IMR-90 (cell line): ENCODE data around the gene SEMA4B. TPM values are rescaled to one million over a fixed set of nuclear protein-coding genes. Genes with fewer than 3 reads are reported as not detected.

Source experiments
- ATAC-seq: fragments of 200-7000 bp; cut with Tn5 transposase; 2 replicates; pipeline ENCODE4 v1.9.1; 2020; ENCODE audit warnings: low read depth, mild to moderate bottlenecking, moderate library complexity
- BruUV-seq: library from RNA; stranded (reverse); fragments of 400-500 nt; replicated peaks from 2 replicates; lab custom pipeline; 2021; lab: Mats Ljungman, UMichigan
- CTCF ChIA-PET: fragments of 300-600 bp; formaldehyde crosslinking; extraction: SDS; loops from one replicate; lab custom pipeline; 2021; ENCODE audit warnings: antibody characterized with exemption; lab: Yijun Ruan, JAX
- POLR2A ChIA-PET: fragments of 300-600 bp; sonication (Branson Sonifier 250); formaldehyde crosslinking; loops from one replicate; lab custom pipeline; 2022; ENCODE audit warnings: antibody characterized with exemption; ENCODE audit not compliant: unreplicated experiment; lab: Charles Lee
- DNase-seq: peaks from one replicate; pipeline ENCODE4 v3.0.0; 2013
- H2AFZ ChIP-seq: replicated peaks from 2 replicates; pipeline ENCODE3; 2013; ENCODE audit warnings: low read length, mild to moderate bottlenecking; ENCODE audit not compliant: poor library complexity
- H2AK5ac ChIP-seq: 2 replicates; pipeline ENCODE4 v1.6.1; 2013; ENCODE audit warnings: low read depth, low read length, inconsistent platforms
- H2AK9ac ChIP-seq: replicated peaks from 2 replicates; pipeline ENCODE3; 2013; ENCODE audit warnings: mild to moderate bottlenecking, low read depth, low read length, moderate library complexity; ENCODE audit not compliant: poor library complexity
- H2BK120ac ChIP-seq: 2 replicates; pipeline ENCODE4 v1.6.1; 2013; ENCODE audit warnings: low read depth, low read length, inconsistent platforms
- H2BK15ac ChIP-seq: 3 replicates; pipeline ENCODE4 v1.6.1; 2013; ENCODE audit warnings: low read depth, low read length, inconsistent platforms
- H2BK20ac ChIP-seq: 2 replicates; pipeline ENCODE4 v1.6.1; 2013; ENCODE audit warnings: low read depth, mild to moderate bottlenecking, inconsistent platforms, low read length, moderate library complexity
- H2BK5ac ChIP-seq: 2 replicates; pipeline ENCODE4 v1.6.1; 2013; ENCODE audit warnings: mild to moderate bottlenecking, low read depth, low read length, inconsistent platforms; ENCODE audit not compliant: poor library complexity, severe bottlenecking
- H3K14ac ChIP-seq: replicated peaks from 2 replicates; pipeline ENCODE4 v1.6.1; 2013; ENCODE audit warnings: low read depth, low read length, inconsistent platforms
- H3K18ac ChIP-seq: 2 replicates; pipeline ENCODE4 v1.6.1; 2013; ENCODE audit warnings: low read depth, low read length, control low read depth
- H3K23ac ChIP-seq: 2 replicates; pipeline ENCODE4 v1.6.1; 2013; ENCODE audit warnings: low read depth, low read length, inconsistent platforms
- H3K27ac ChIP-seq: 2 replicates; pipeline ENCODE4 v1.5.1; 2013; ENCODE audit warnings: mild to moderate bottlenecking, control low read depth, low read length; ENCODE audit not compliant: insufficient read depth
- H3K27me3 ChIP-seq: 2 replicates; pipeline ENCODE4 v1.6.1; 2013; ENCODE audit warnings: low read length; ENCODE audit not compliant: control insufficient read depth, insufficient read depth
- H3K36me3 ChIP-seq: 2 replicates; pipeline ENCODE4 v1.6.1; 2013; ENCODE audit warnings: low read length, mixed read lengths; ENCODE audit not compliant: control insufficient read depth, insufficient read depth
- H3K4ac ChIP-seq: 2 replicates; pipeline ENCODE4 v1.6.1; 2013; ENCODE audit warnings: low read depth, low read length, inconsistent platforms
- H3K4me1 ChIP-seq: 2 replicates; pipeline ENCODE4 v1.6.1; 2013; ENCODE audit warnings: low read length, mixed read lengths; ENCODE audit not compliant: control insufficient read depth, insufficient read depth
- H3K4me2 ChIP-seq: 2 replicates; pipeline ENCODE4 v1.6.1; 2013; ENCODE audit warnings: low read depth, mild to moderate bottlenecking, control low read depth, low read length, moderate library complexity
- H3K4me3 ChIP-seq: 2 replicates; pipeline ENCODE4 v1.5.1; 2013; ENCODE audit warnings: low read depth, mild to moderate bottlenecking, control low read depth, low read length, moderate library complexity; ENCODE audit not compliant: insufficient read depth
- H3K56ac ChIP-seq: 2 replicates; pipeline ENCODE4 v1.6.1; 2013; ENCODE audit warnings: low read length, inconsistent platforms; ENCODE audit not compliant: insufficient read depth; ENCODE audit errors: extremely low read depth
- H3K79me1 ChIP-seq, 2 experiments: 2 replicates each; pipeline ENCODE4 v1.6.1; 2013; ENCODE audit warnings: low read length in 2 of 2, inconsistent platforms in 1 of 2, low read depth in 1 of 2
- H3K9ac ChIP-seq: 2 replicates; pipeline ENCODE4 v1.6.1; 2013; ENCODE audit warnings: low read depth, low read length, control low read depth
- H3K9me1 ChIP-seq: 2 replicates; pipeline ENCODE4 v1.6.1; 2013; ENCODE audit warnings: low read length, inconsistent platforms; ENCODE audit not compliant: insufficient read depth
- H3K9me3 ChIP-seq: 2 replicates; pipeline ENCODE4 v1.6.1; 2013; ENCODE audit warnings: low read length; ENCODE audit not compliant: control insufficient read depth, insufficient read depth
- H4K20me1 ChIP-seq: 2 replicates; pipeline ENCODE4 v1.6.1; 2013; ENCODE audit warnings: low read length, inconsistent platforms; ENCODE audit not compliant: insufficient read depth
- H4K5ac ChIP-seq: 2 replicates; pipeline ENCODE4 v1.6.1; 2013; ENCODE audit warnings: mild to moderate bottlenecking, low read depth, low read length, control low read depth
- H4K8ac ChIP-seq, 2 experiments: 2 replicates each; pipeline ENCODE4 v1.6.1; 2013; ENCODE audit warnings: low read depth in 2 of 2, low read length in 2 of 2, control low read depth in 1 of 2, inconsistent platforms in 1 of 2
- H4K91ac ChIP-seq: 2 replicates; pipeline ENCODE4 v1.6.1; 2013; ENCODE audit warnings: low read depth, low read length, inconsistent platforms; ENCODE audit not compliant: insufficient read depth
- BHLHE40 ChIP-seq: fragments of 150-350 bp; IDR thresholded peaks from 2 replicates; pipeline ENCODE4 v1.6.1; 2016; ENCODE audit warnings: mild to moderate bottlenecking, low read depth, low read length
- CEBPB ChIP-seq: IDR thresholded peaks from 2 replicates; pipeline ENCODE4 v1.6.1; 2012; ENCODE audit warnings: low read depth, low read length, improper control_type of control experiment
- CHD1 ChIP-seq: IDR thresholded peaks from 2 replicates; pipeline ENCODE4 v1.6.1; 2012; ENCODE audit warnings: low read depth, low read length, improper control_type of control experiment
- FOS ChIP-seq: fragments of 150-350 bp; IDR thresholded peaks from 2 replicates; pipeline ENCODE4 v1.6.1; 2016; ENCODE audit warnings: low read depth, low read length
- MAFK ChIP-seq: IDR thresholded peaks from 2 replicates; pipeline ENCODE4 v1.6.1; 2012; ENCODE audit warnings: low read depth, low read length, improper control_type of control experiment
- MAZ ChIP-seq: IDR thresholded peaks from 2 replicates; pipeline ENCODE4 v1.6.1; 2012; ENCODE audit warnings: low read depth, mild to moderate bottlenecking, low read length, improper control_type of control experiment, moderate library complexity, borderline replicate concordance
- MXI1 ChIP-seq: IDR thresholded peaks from 2 replicates; pipeline ENCODE4 v1.6.1; 2012; ENCODE audit warnings: low read depth, mild to moderate bottlenecking, low read length, moderate library complexity, borderline replicate concordance
- NFE2L2 ChIP-seq: fragments of 150-350 bp; IDR thresholded peaks from 2 replicates; pipeline ENCODE4 v1.6.1; 2016; ENCODE audit warnings: low read depth, mild to moderate bottlenecking, low read length
- POLR2A ChIP-seq: IDR thresholded peaks from 2 replicates; pipeline ENCODE4 v1.6.1; 2012; ENCODE audit warnings: mild to moderate bottlenecking, low read depth, low read length
- RAD21 ChIP-seq: IDR thresholded peaks from 2 replicates; pipeline ENCODE4 v1.6.1; 2012; ENCODE audit warnings: low read length, improper control_type of control experiment
- RCOR1 ChIP-seq: IDR thresholded peaks from 2 replicates; pipeline ENCODE4 v1.6.1; 2012; ENCODE audit warnings: mild to moderate bottlenecking, low read length, improper control_type of control experiment; ENCODE audit not compliant: insufficient replicate concordance
- RFX5 ChIP-seq: IDR thresholded peaks from 2 replicates; pipeline ENCODE4 v1.8.0; 2012; ENCODE audit warnings: low read depth, mild to moderate bottlenecking, low read length, moderate library complexity
- SMC3 ChIP-seq: fragments of 150-350 bp; IDR thresholded peaks from 2 replicates; pipeline ENCODE4 v1.6.1; 2016; ENCODE audit warnings: low read depth, mild to moderate bottlenecking, antibody characterized with exemption, low read length, moderate library complexity
- WGBS, 2 experiments: methylation state at CpG; one replicate each; pipeline versions ENCODE4 v1.1.5 to v1.1.7; 2013; ENCODE audit warnings: missing lambda C conversion rate in 2 of 2; ENCODE audit not compliant: insufficient read length in 1 of 2; ENCODE audit errors: extremely low coverage in 2 of 2; 5-methylcytosine and 5-hydroxymethylcytosine counted together
- dilution Hi-C: fragments of 300-500 bp; cut with HindIII; formaldehyde crosslinking; loops from one replicate; pipeline ENCODE4 v1.14.3; 2018; ENCODE audit warnings: low sequenced_read_pairs; ENCODE audit not compliant: unreplicated experiment
- in situ Hi-C: fragments of 300-500 bp; cut with MboI; formaldehyde crosslinking; loops from 3 replicates; pipeline ENCODE4 v1.14.3; 2019; ENCODE audit warnings: low sequenced_read_pairs, inconsistent platforms, mixed read lengths
- intact Hi-C: fragments of 100-400 bp; cut with micrococcal nuclease; formaldehyde crosslinking; loops from 2 replicates; pipeline ENCODE4 v1.10.0; 2022
- polyA plus RNA-seq, 3 experiments: library from polyadenylated mRNA; depleted of rRNA; stranded (reverse); fragments of >200 nt; gene quantifications; 2 replicates each; pipeline ENCODE4 v1.2.3, GENCODE V29; 2012; ENCODE audit warnings: low replicate concordance in 1 of 3
- total RNA-seq: library from RNA; depleted of rRNA; stranded (reverse); fragments of >200 nt; gene quantifications from 2 replicates; pipeline ENCODE4 v1.2.3, GENCODE V29; 2012
- TF ChIP-seq, protein P1 (sequence below): fragments of 150-350 bp; IDR thresholded peaks from 2 replicates; pipeline ENCODE4 v1.6.1; 2016; ENCODE audit warnings: low read depth, mild to moderate bottlenecking, low read length, moderate library complexity, borderline replicate concordance
- TF ChIP-seq, protein P2 (sequence below): conservative IDR thresholded peaks from 2 replicates; pipeline ENCODE4 v1.5.1; 2012; ENCODE audit warnings: mild to moderate bottlenecking, low read depth, low read length, improper control_type of control experiment

Gene SEMA4B
- total and polyA plus RNA-seq, 2 of the 4 experiments (the other 2 are of a cell fraction), result 5.0 to 22.5 TPM

DNA sequence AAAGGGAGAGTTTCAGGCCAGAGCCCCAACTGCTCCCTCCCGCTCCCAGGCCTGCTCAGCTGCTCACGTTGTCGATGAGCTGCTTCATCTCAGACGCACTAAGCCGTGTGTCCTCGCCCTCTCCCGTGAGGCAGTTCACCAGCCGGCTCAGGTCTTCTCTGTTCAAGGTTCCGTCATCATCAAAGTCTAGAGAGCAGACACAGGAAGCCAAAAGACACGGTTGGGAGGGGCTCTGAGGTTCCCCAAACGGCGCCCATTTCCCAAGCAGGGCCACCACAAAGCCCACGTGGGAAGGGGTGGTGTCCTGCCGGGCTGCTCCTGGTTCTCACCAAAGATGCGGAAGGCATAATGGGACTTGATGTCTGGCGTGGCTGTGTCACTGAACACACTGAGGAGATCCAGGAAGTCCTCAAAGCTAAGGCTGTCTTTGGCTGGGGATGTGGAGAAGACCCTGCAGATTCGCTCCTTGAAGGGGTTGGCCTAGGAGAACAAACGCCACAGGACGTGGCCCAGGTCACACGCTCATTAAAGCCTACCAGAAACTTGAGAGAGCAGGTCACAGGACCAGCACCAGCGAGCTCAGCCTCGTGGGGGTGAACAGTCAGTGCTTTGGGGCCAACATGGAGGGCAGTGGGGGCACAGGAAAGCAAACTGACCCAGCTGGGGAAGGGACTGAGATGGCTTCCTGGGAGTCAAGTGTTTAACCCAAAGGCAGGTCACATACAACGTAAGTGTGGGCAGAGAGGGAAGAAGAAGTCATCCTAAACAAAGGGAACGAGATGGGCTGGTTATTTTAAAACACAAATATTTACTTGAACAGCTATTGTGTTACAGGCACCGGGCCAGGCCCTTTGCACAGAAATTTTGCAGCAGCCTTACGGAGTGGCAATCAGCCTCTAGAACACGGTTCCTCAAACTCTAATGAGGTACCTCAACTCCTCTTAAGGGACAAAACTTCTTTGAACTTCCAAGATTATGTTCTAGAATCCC lies 30.2 kb downstream of the SEMA4B start:
- intact Hi-C loops, result loop anchor here (5.0 kb wide), 1 partner anchor 339 kb away; the partner anchor contains the start of gene AP3S2
- TF ChIP-seq, protein P1, sequence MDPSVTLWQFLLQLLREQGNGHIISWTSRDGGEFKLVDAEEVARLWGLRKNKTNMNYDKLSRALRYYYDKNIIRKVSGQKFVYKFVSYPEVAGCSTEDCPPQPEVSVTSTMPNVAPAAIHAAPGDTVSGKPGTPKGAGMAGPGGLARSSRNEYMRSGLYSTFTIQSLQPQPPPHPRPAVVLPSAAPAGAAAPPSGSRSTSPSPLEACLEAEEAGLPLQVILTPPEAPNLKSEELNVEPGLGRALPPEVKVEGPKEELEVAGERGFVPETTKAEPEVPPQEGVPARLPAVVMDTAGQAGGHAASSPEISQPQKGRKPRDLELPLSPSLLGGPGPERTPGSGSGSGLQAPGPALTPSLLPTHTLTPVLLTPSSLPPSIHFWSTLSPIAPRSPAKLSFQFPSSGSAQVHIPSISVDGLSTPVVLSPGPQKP, result no peak
- TF ChIP-seq MAZ (no peak), MAFK (no peak), RFX5 (no peak), CHD1 (no peak), BHLHE40 (no peak), MXI1 (no peak), POLR2A (no peak), RAD21 (no peak), RCOR1 (no peak), SMC3 (no peak), FOS (no peak), NFE2L2 (no peak), CEBPB (no peak)
- TF ChIP-seq, protein P2, sequence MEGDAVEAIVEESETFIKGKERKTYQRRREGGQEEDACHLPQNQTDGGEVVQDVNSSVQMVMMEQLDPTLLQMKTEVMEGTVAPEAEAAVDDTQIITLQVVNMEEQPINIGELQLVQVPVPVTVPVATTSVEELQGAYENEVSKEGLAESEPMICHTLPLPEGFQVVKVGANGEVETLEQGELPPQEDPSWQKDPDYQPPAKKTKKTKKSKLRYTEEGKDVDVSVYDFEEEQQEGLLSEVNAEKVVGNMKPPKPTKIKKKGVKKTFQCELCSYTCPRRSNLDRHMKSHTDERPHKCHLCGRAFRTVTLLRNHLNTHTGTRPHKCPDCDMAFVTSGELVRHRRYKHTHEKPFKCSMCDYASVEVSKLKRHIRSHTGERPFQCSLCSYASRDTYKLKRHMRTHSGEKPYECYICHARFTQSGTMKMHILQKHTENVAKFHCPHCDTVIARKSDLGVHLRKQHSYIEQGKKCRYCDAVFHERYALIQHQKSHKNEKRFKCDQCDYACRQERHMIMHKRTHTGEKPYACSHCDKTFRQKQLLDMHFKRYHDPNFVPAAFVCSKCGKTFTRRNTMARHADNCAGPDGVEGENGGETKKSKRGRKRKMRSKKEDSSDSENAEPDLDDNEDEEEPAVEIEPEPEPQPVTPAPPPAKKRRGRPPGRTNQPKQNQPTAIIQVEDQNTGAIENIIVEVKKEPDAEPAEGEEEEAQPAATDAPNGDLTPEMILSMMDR, result no peak

More for the DNA sequence above, 30.2 kb downstream of the SEMA4B start:
- dilution Hi-C loops, result no loop called here
- ChIA-PET POLR2A (interaction anchor here (0.6 kb wide), 1 partner anchor 39 kb away, joined by 12 read pairs; no protein-coding TSS in a partner anchor), CTCF (no interaction called here)
- no peaks in the 10 kb centered on the region for H3K27me3 ChIP-seq
- no peak overlapping the region for H4K5ac ChIP-seq
- H2AK5ac ChIP-seq, result no peak overlapping the region; the same call in 1 of the 2 replicates
- peak overlapping the region; percentile 46 for H2AK9ac ChIP-seq
- no peaks in the 10 kb centered on the region for H3K9me3 ChIP-seq
- H3K23ac ChIP-seq, result no peak overlapping the region
- DNase-seq (no peak), ATAC-seq (no peak)
- H3K9me1 ChIP-seq, result peaks cover 18% of the 10 kb centered on the region
- H3K4me1 ChIP-seq, result peaks cover 4% of the 10 kb centered on the region
- no peak overlapping the region for H3K56ac ChIP-seq
- no peak overlapping the region for H3K9ac ChIP-seq
- no peak overlapping the region for H3K14ac ChIP-seq
- H2AFZ ChIP-seq, result no peak overlapping the region
- H3K79me1 ChIP-seq, result peaks cover 19 to 45% of the 10 kb centered on the region in 2 experiments
- H2BK120ac ChIP-seq, result no peak overlapping the region
- no peak overlapping the region for H2BK15ac ChIP-seq
- H3K36me3 ChIP-seq, result peaks cover 42% of the 10 kb centered on the region
- H3K4ac ChIP-seq, result no peak overlapping the region
- no peak overlapping the region for H2BK20ac ChIP-seq
- BruUV-seq, result no TSS peak
- in situ Hi-C loops, result no loop called here
- H4K91ac ChIP-seq, result no peak overlapping the region
- no peak overlapping the region for H3K18ac ChIP-seq
- H4K20me1 ChIP-seq, result 0 out of 2 replicates have a peak, but pooled peaks cover 7% of the 10 kb centered on the region
- no peak overlapping the region for H4K8ac ChIP-seq
- H2BK5ac ChIP-seq, result no peak overlapping the region
- H3K27ac ChIP-seq, result no peak overlapping the region
- no peak overlapping the region; the same call in 1 of the 2 replicates for H3K4me2 ChIP-seq
- H3K4me3 ChIP-seq, result no peak overlapping the region
- 85% methylated on average over 15 of the region's 27 CpGs; no CpG with 5 or more reads in 1 of the 2 experiments for whole genome bisulfite sequencing, 2 experiments
